Fibroblast of skin of back (primary cell): Measurements from ENCODE around the gene SHD.
"Not testable (repeated sequence)": the region's sequence is repeated elsewhere in the genome, so short reads cannot be mapped to it uniquely, and the experiment has no call there.

ENCODE experiments used
- DNase-seq: peaks from one replicate; pipeline ENCODE4 v3.0.0-alpha.2; 2013

SHD gene

DNA sequence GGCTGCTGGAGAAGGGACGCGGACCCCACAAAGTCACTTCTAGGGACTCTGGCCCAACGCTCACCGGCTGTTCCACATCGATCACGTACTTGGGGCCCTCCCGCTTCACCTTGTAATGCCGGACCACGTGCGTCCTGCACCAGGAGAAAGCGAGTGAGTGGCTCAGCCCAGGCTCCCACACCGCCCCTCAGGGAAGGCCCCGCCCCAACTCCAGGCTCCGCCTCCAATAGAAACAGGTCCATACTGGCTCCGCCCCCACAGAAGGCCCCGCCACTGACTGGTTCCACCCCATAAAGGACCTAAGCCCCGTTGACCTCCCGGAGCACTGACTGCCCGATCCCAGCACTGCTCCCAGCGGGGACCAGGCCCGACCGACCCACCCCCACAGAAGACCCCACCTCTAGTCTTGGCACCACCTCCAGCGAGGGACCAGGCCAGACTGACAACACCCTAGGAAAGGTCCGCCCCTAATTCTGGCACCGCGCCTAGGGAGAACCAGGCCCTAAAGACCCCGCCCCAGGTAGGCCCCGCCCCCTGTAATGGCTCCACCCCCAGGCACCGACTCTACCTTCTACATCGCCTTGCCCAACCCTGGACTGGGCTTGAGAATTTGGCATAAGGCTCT is 48.3 kb downstream of the SHD start:
- DNase-seq, result peak; percentile 41

DNA sequence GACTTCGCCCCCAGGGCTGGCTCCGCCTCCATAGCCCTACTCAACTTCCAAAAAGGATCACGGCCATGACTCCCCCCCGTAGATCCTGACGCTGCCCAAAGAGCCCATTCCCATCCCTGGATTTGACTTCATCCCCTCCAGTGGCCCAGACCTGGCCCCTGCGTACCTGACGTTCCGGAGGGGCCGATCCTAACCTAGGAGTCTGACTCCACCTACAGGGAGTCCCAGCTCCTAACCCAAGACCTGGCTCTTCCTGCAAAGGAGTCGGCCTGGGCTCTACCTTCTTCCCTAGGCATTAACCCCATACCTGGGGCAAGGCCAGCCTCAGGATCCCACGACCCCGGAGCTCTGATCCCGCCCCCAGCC is 48.8 kb downstream of the SHD start:
- no peak for DNase-seq

DNA sequence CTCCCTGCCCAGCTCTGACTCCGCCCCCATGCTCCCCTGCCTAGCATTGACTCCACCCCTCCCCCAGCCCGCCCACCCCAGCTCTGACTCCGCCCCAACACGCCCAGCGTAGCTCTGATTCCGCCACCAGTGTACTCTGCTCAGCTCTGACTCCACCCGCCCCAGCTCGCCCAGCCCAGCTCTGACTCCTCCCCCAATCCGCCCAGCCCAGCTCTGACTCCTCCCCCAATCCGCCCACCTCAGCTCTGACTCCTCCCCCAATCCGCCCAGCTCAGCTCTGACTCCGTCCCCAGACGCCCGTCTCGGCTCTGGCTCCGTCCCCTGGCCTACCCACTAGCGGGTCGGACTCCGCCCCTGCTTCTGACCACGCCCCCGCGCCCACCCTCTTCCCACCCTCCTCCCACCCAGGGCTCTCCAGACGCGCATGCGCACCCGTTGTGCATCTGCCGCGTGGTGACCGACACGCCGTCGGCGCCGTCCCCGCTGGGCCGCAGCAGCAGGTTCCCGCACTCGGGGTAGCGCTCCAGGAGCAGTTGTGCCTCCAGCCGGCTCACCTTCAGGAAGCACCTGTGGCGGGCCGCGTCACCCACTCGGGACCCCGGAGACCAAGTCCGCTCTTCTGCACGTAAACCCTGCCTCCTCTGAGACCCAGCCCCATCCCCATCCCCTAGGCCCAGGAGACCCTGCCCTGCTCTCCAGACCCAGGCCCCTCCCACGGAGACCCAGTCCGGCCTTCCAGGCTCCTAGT is 49.4 kb downstream of the SHD start:
- DNase-seq, result peak; percentile 81

DNA sequence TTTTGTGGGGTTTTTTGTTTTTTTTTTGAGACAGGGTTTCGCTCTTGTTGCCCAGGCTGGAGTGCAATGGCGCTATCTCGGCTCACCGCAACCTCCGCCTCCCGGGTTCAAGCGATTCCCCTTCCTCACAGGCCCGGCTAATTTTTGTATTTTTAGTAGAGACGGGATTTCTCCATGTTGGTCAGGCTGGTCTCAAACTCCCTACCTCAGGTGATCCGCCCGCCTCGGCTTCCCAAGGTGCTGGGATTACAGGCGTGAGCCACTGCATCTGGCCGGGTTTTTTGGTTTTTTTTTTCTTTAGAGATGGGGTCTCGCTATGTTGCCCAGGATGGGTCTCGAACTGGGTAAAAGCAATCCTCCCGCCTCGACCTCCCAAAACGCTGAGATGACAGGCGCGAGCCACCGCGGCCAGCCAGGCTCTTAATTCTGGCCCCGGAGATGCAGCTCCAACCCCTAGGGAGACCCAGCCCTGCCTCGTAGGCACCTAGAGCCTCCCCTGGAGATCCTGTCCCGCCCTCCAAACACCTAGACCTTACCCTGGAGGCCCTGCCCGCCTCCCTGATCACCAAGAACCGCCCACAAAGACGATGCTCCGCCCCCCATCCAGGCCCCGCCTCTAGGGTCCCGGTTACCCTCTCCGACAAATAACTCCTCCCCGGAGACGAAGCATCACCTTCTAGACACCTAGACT is 50.1 kb downstream of the SHD start:
- not testable (repeated sequence) for DNase-seq

GRCh38 chr19:4329858-4330257 is 50.8 kb downstream of the SHD start:
- DNase-seq, result no peak

- no peak for DNase-seq
Measured at GRCh38 chr19:4334929-4335570, 56.0 kb downstream of the SHD start.

DNA sequence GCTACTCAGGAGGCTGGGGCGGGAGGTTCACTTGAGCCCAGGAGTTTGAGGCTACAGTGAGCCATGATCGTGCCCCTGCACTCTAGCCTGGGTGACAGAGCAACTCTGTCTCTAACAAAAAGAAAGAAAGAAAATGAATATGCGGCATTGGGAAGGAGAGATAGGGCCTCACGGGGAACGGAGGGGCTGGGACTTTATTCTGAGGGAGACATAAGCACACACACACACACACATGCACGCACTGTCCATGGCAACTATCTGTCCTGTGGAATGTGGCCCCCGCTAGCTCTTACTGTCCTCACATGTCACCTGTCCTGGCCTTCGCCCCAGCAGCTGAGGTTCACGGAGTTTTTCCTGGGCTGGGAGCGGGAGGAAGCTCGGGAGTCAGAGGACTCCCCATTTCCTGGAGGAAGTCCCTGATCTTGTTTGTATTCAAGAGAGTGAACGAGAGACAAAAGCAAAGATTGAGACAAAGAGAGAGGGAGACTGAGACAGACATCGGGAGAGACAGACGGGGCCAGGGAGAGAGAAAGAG is 58.9 kb downstream of the SHD start:
- no peak for DNase-seq

GRCh38 chr19:4338441-4339355 is 59.6 kb downstream of the SHD start, which contains the start of gene STAP2:
TSS of gene STAP2 (minus strand) at chr19:4338827. CDS start at chr19:4338753, 74 bp downstream.
- DNase-seq, result no peak
